ENCODE measurements around the gene MT1A.
A peak's percentile ranks its signal among the peaks of the same experiment; 100 is the strongest.
"Not testable (repeated sequence)": the region's sequence is repeated elsewhere in the genome, so short reads cannot be mapped to it uniquely, and the experiment has no call there.

The MT1A gene

GRCh38 chr16:56673921-56674320 is 35.5 kb downstream of the MT1A start:
- Histone ChIP-seq H3K27ac (no peak overlapping the region), H3K4me3 (no peak overlapping the region), H3K9ac (ENCODE audit: insufficient read length) (no peak overlapping the region), H3K9me3 (ENCODE audit: low read depth, low read length) (no peaks in the 10 kb centered on the region), H3K36me3 (ENCODE audit: insufficient read depth, low read length) (no peaks in the 10 kb centered on the region)
- no peak for DNase-seq (ENCODE audit: low read depth, low spot score)
- no peak for TF ChIP-seq FOXP2 (optimal IDR thresholded peaks at IDR 0.05; ENCODE audit: control extremely low read depth, extremely low read length, insufficient read depth)
- no peak for TF ChIP-seq EZH2 (IDR thresholded peaks at IDR 0.05)
- TF ChIP-seq POLR2AphosphoS5 (IDR thresholded peaks at IDR 0.05; ENCODE audit: borderline replicate concordance, low read depth, low read length) = no peak

GRCh38 chr16:56674570-56674969 is 36.1 kb downstream of the MT1A start:
- H3K4me3 ChIP-seq; H3K36me3 ChIP-seq (ENCODE audit: insufficient read depth, low read length); H3K9me3 ChIP-seq (ENCODE audit: low read depth, low read length); DNase-seq (ENCODE audit: low read depth, low spot score); H3K27ac ChIP-seq; H3K9ac ChIP-seq (ENCODE audit: insufficient read length): not testable (repeated sequence)

- H3K4me3 ChIP-seq = no peak overlapping the region
- no peaks in the 10 kb centered on the region for H3K36me3 ChIP-seq (ENCODE audit: insufficient read depth, low read length)
- H3K9me3 ChIP-seq (ENCODE audit: low read depth, low read length) = no peaks in the 10 kb centered on the region
- no peak overlapping the region for H3K27ac ChIP-seq
- TF ChIP-seq FOXP2 (optimal IDR thresholded peaks at IDR 0.05; ENCODE audit: control extremely low read depth, extremely low read length, insufficient read depth) (no peak), EZH2 (IDR thresholded peaks at IDR 0.05) (no peak), POLR2AphosphoS5 (IDR thresholded peaks at IDR 0.05; ENCODE audit: borderline replicate concordance, low read depth, low read length) (no peak)
- no peak for DNase-seq (ENCODE audit: low read depth, low spot score)
- no peak overlapping the region for H3K9ac ChIP-seq (ENCODE audit: insufficient read length)
Measured at GRCh38 chr16:56675685-56676210, 37.3 kb downstream of the MT1A start.

DNA sequence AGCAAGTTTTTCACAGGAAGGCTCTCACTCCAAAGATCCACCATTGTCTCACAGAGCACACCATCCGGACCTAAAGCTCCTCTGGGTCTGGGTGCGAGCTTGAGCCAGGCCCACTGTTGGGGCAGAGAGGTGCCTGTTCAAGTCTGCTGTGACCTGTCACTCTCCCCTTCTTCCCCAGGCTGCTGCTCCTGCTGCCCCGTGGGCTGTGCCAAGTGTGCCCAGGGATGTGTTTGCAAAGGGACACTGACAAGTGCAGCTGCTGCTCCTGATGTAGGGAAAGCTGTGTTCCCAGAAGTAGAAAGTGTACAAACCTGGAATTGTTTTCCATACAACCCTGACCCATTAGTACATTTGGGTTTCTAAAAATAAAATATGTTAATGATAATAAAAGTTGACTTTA is 39.0 kb downstream of the MT1A start:
- Histone ChIP-seq H3K9ac (ENCODE audit: insufficient read length) (no peak overlapping the region), H3K4me3 (no peak overlapping the region), H3K27ac (no peak overlapping the region), H3K36me3 (ENCODE audit: insufficient read depth, low read length) (no peaks in the 10 kb centered on the region), H3K9me3 (ENCODE audit: low read depth, low read length) (no peaks in the 10 kb centered on the region)
- TF ChIP-seq FOXP2 (optimal IDR thresholded peaks at IDR 0.05; ENCODE audit: control extremely low read depth, extremely low read length, insufficient read depth) = no peak
- no peak for TF ChIP-seq POLR2AphosphoS5 (IDR thresholded peaks at IDR 0.05; ENCODE audit: borderline replicate concordance, low read depth, low read length)
- TF ChIP-seq EZH2 (IDR thresholded peaks at IDR 0.05) = no peak
- DNase-seq (ENCODE audit: low read depth, low spot score) = no peak

- Histone ChIP-seq H3K4me3 (no peak overlapping the region), H3K9ac (ENCODE audit: insufficient read length) (no peak overlapping the region), H3K9me3 (ENCODE audit: low read depth, low read length) (no peaks in the 10 kb centered on the region), H3K36me3 (ENCODE audit: insufficient read depth, low read length) (no peaks in the 10 kb centered on the region), H3K27ac (no peak overlapping the region)
- TF ChIP-seq FOXP2 (optimal IDR thresholded peaks at IDR 0.05; ENCODE audit: control extremely low read depth, extremely low read length, insufficient read depth) = no peak
- TF ChIP-seq POLR2AphosphoS5 (IDR thresholded peaks at IDR 0.05; ENCODE audit: borderline replicate concordance, low read depth, low read length) = no peak
- no peak for TF ChIP-seq EZH2 (IDR thresholded peaks at IDR 0.05)
- no peak for DNase-seq (ENCODE audit: low read depth, low spot score)
Measured at GRCh38 chr16:56679078-56679730, 40.7 kb downstream of the MT1A start.

DNA sequence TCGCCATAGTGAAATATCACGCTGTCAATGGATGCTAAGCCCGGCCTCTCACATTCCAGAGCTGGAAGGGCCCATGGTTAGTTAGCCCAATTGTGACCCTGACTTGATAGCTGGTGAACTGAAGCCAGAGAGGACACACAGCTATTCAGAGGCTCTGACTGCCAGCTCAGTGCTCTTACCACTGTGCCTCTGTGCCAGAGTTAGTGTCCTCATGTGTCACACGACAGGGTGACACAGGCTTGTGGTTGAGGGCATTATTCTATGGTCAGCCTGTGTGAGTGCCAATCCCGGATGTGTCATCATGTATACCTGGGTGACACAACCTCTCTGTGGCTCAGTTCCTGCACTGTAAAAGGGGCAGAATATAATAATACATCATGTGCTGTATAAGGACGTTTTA is 41.4 kb downstream of the MT1A start:
- Histone ChIP-seq H3K9ac (ENCODE audit: insufficient read length) (no peak overlapping the region), H3K36me3 (ENCODE audit: insufficient read depth, low read length) (no peaks in the 10 kb centered on the region), H3K4me3 (no peak overlapping the region), H3K27ac (no peak overlapping the region), H3K9me3 (ENCODE audit: low read depth, low read length) (no peaks in the 10 kb centered on the region)
- no peak for TF ChIP-seq POLR2AphosphoS5 (IDR thresholded peaks at IDR 0.05; ENCODE audit: borderline replicate concordance, low read depth, low read length)
- no peak for DNase-seq (ENCODE audit: low read depth, low spot score)

DNA sequence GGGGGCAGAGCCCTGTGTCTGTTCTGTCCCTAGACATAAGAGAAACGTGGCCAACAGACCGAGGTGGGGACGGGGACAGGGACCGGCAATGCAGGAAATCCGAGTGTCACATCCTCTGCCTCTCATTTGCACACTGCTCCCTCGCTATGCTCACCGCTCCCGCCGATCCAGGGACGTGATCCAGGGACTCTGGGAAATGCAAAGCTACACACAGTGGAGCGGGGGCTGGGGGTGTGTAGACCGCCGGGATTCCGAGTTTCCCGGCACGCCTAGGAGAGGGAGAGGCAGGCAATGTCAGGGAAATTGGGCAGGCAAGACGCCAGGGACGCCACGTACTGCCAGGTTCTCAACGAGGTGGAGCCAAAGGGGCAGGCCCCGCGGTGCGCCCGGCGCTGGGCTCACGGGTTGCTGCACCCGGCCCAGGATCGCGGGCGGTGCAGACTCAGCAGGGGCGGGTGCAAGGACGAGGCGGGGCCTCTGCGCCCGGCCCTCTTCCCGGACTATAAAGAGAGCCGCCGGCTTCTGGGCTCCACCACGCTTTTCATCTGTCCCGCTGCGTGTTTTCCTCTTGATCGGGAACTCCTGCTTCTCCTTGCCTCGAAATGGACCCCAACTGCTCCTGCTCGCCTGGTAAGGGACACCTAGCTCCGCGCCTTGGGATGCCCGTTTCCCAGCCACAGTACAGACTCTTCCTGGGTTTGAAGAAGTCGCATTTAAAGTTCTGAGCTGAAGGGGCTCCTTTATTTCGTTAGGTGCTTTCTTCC is 43.7 kb downstream of the MT1A start, which contains the start of gene MT1X:
Gene MT1X (plus strand): TSS at position 532 of the 764 bp plus-strand sequence. CDS start 71 bp downstream, at position 603.
- Histone ChIP-seq H3K27ac (no peak within 1 kb of the TSS), H3K4me3 (peak within 1 kb of the TSS; percentile 72), H3K9ac (ENCODE audit: insufficient read length) (peak within 1 kb of the TSS; percentile 54), H3K9me3 (ENCODE audit: low read depth, low read length) (no peaks in the 10 kb centered on the region), H3K36me3 (ENCODE audit: insufficient read depth, low read length) (no peaks in the 10 kb centered on the region)
- DNase-seq (ENCODE audit: low read depth, low spot score) = no peak
- TF ChIP-seq FOXP2 (optimal IDR thresholded peaks at IDR 0.05; ENCODE audit: control extremely low read depth, extremely low read length, insufficient read depth) (no peak), POLR2AphosphoS5 (IDR thresholded peaks at IDR 0.05; ENCODE audit: borderline replicate concordance, low read depth, low read length) (peak; percentile 80), EZH2 (IDR thresholded peaks at IDR 0.05) (no peak)

GRCh38 chr16:56682703-56683397 is 44.4 kb downstream of the MT1A start:
- H3K27ac ChIP-seq = no peak overlapping the region
- no peaks in the 10 kb centered on the region for H3K9me3 ChIP-seq (ENCODE audit: low read depth, low read length)
- H3K9ac ChIP-seq (ENCODE audit: insufficient read length) = peak overlapping the region; percentile 54
- TF ChIP-seq POLR2AphosphoS5 (IDR thresholded peaks at IDR 0.05; ENCODE audit: borderline replicate concordance, low read depth, low read length) (no peak), EZH2 (IDR thresholded peaks at IDR 0.05) (no peak), FOXP2 (optimal IDR thresholded peaks at IDR 0.05; ENCODE audit: control extremely low read depth, extremely low read length, insufficient read depth) (no peak)
- no peak for DNase-seq (ENCODE audit: low read depth, low spot score)
- no peaks in the 10 kb centered on the region for H3K36me3 ChIP-seq (ENCODE audit: insufficient read depth, low read length)
- H3K4me3 ChIP-seq = peak overlapping the region; percentile 72
